ENCODE measurements around the gene TRPM8. TPM values are rescaled to one million over a fixed set of nuclear protein-coding genes. Genes with fewer than 3 reads are reported as not detected.

The TRPM8 gene
- total and polyA plus RNA-seq, 2 of the 8 experiments (the other 6 are each of a cell fraction or from before 2014, with no cell fraction given), result 0.18 to 0.54 TPM

- no peak for TF ChIP-seq EZH2 (IDR thresholded peaks at IDR 0.05; ENCODE audit: low read depth, low read length, severe bottlenecking)
- TF ChIP-seq YY1 (IDR thresholded peaks at IDR 0.05; ENCODE audit: low read depth, low read length), result no peak
- TF ChIP-seq CREB1 (IDR thresholded peaks at IDR 0.05), result no peak
- TF ChIP-seq KDM1A (IDR thresholded peaks at IDR 0.05; ENCODE audit: borderline replicate concordance, low read length), result no peak
These were observed 108.3 kb downstream of the TRPM8 start (continued) for GRCh38 chr2:234025466-234025865.
